H9 (cell line): ENCODE results near the gene MAD1L1. TPM values are rescaled to one million over a fixed set of nuclear protein-coding genes. Genes with fewer than 3 reads are reported as not detected.

Source experiments
- DNase-seq: peaks from one replicate; pipeline ENCODE4 v3.0.0-alpha.2; 2017
- H2AFZ ChIP-seq: one replicate; pipeline ENCODE4 v1.6.1; 2013; ENCODE audit warnings: mild to moderate bottlenecking, low read length, control low read depth, moderate library complexity
- H2AK5ac ChIP-seq: 2 replicates; pipeline ENCODE4 v1.6.1; 2013; ENCODE audit warnings: low read length, control low read depth, mixed read lengths; ENCODE audit not compliant: insufficient read length
- H2BK120ac ChIP-seq: one replicate; pipeline ENCODE4 v1.6.1; 2013; ENCODE audit warnings: low read depth, mild to moderate bottlenecking, low read length, control low read depth, inconsistent platforms; ENCODE audit not compliant: poor library complexity, severe bottlenecking
- H2BK12ac ChIP-seq: 2 replicates; pipeline ENCODE4 v1.6.1; 2013; ENCODE audit warnings: low read length, control low read depth, mixed read lengths, low read depth; ENCODE audit not compliant: insufficient read length
- H2BK15ac ChIP-seq: 2 replicates; pipeline ENCODE4 v1.6.1; 2013; ENCODE audit warnings: low read depth, low read length, control low read depth
- H2BK20ac ChIP-seq: one replicate; pipeline ENCODE4 v1.6.1; 2013; ENCODE audit warnings: low read depth, mild to moderate bottlenecking, low read length, control low read depth, inconsistent platforms; ENCODE audit not compliant: poor library complexity, severe bottlenecking
- H2BK5ac ChIP-seq: 2 replicates; pipeline ENCODE4 v1.6.1; 2013; ENCODE audit warnings: low read length, control low read depth, mixed read lengths; ENCODE audit not compliant: insufficient read length
- H3K14ac ChIP-seq: 2 replicates; pipeline ENCODE4 v1.6.1; 2013; ENCODE audit warnings: low read length, control low read depth; ENCODE audit not compliant: insufficient read depth
- H3K18ac ChIP-seq: 2 replicates; pipeline ENCODE4 v1.6.1; 2013; ENCODE audit warnings: low read depth, mild to moderate bottlenecking, mixed read lengths, low read length, control low read depth; ENCODE audit not compliant: insufficient read length
- H3K23ac ChIP-seq: 2 replicates; pipeline ENCODE4 v1.6.1; 2013; ENCODE audit warnings: low read length, control low read depth, mixed read lengths, low read depth; ENCODE audit not compliant: insufficient read length
- H3K23me2 ChIP-seq: 2 replicates; pipeline ENCODE4 v1.6.1; 2013; ENCODE audit warnings: low read depth, mild to moderate bottlenecking, mixed read lengths, low read length, control low read depth; ENCODE audit not compliant: insufficient read length, poor library complexity, severe bottlenecking
- H3K27ac ChIP-seq: 2 replicates; pipeline ENCODE4 v1.5.1; 2013; ENCODE audit warnings: low read length, control low read depth, mixed read lengths, low read depth; ENCODE audit not compliant: insufficient read length
- H3K27me3 ChIP-seq: 2 replicates; pipeline ENCODE4 v1.6.1; 2013; ENCODE audit warnings: low read length, control low read depth, inconsistent platforms; ENCODE audit not compliant: insufficient read depth
- H3K4ac ChIP-seq: 2 replicates; pipeline ENCODE4 v1.6.1; 2013; ENCODE audit warnings: low read depth, mild to moderate bottlenecking, control low read depth, inconsistent platforms, low read length, moderate library complexity
- H3K4me1 ChIP-seq: 2 replicates; pipeline ENCODE4 v1.6.1; 2013; ENCODE audit warnings: low read length, control low read depth, inconsistent platforms; ENCODE audit not compliant: insufficient read depth
- H3K4me2 ChIP-seq: 2 replicates; pipeline ENCODE4 v1.6.1; 2013; ENCODE audit warnings: low read length, control low read depth, mixed read lengths; ENCODE audit not compliant: insufficient read length, insufficient read depth
- H3K56ac ChIP-seq: 2 replicates; pipeline ENCODE4 v1.6.1; 2013; ENCODE audit warnings: low read depth, mild to moderate bottlenecking, mixed read lengths, low read length, control low read depth; ENCODE audit not compliant: insufficient read length
- H3K79me1 ChIP-seq: 2 replicates; pipeline ENCODE4 v1.6.1; 2013; ENCODE audit warnings: low read depth, mild to moderate bottlenecking, moderate library complexity, low read length, control low read depth, inconsistent platforms; ENCODE audit not compliant: insufficient read depth, poor library complexity, severe bottlenecking
- H3K79me2 ChIP-seq: 2 replicates; pipeline ENCODE4 v1.6.1; 2013; ENCODE audit warnings: low read length, control low read depth, inconsistent platforms; ENCODE audit not compliant: insufficient read depth
- H3K9ac ChIP-seq: 2 replicates; pipeline ENCODE4 v1.6.1; 2013; ENCODE audit warnings: low read length, control low read depth, mixed read lengths; ENCODE audit not compliant: insufficient read length; ENCODE audit errors: extremely low read depth
- H3K9me3 ChIP-seq: one replicate; pipeline ENCODE4 v1.6.1; 2013; ENCODE audit warnings: low read depth, low read length, inconsistent platforms; ENCODE audit not compliant: control insufficient read depth
- H3T11ph ChIP-seq: one replicate; pipeline ENCODE4 v1.6.1; 2013; ENCODE audit warnings: mild to moderate bottlenecking, low read length, control low read depth, inconsistent platforms
- H4K20me1 ChIP-seq: one replicate; pipeline ENCODE4 v1.6.1; 2013; ENCODE audit not compliant: control insufficient read depth, insufficient read length, insufficient read depth
- H4K5ac ChIP-seq: 2 replicates; pipeline ENCODE4 v1.6.1; 2013; ENCODE audit warnings: low read depth, mild to moderate bottlenecking, mixed read lengths, low read length, control low read depth; ENCODE audit not compliant: insufficient read length
- H4K8ac ChIP-seq: replicated peaks from 2 replicates; pipeline ENCODE4 v1.6.1; 2013; ENCODE audit warnings: low read length, control low read depth, mixed read lengths, low read depth; ENCODE audit not compliant: insufficient read length
- H4K91ac ChIP-seq: 2 replicates; pipeline ENCODE4 v1.6.1; 2013; ENCODE audit warnings: low read depth, mild to moderate bottlenecking, moderate library complexity, mixed read lengths, low read length, control low read depth; ENCODE audit not compliant: insufficient read length
- H3K27ac Mint-ChIP-seq, 3 experiments: 2 replicates in 2 of 3; 3 replicates in 1 of 3; pipeline ENCODE4 v1.8.0; 2020 to 2021; ENCODE audit warnings: mixed read lengths in 3 of 3, mild to moderate bottlenecking in 1 of 3, moderate library complexity in 1 of 3
- H3K27me3 Mint-ChIP-seq: 2 replicates; pipeline ENCODE4 v1.8.0; 2021; ENCODE audit warnings: low read depth, mild to moderate bottlenecking, moderate library complexity, mixed read lengths
- H3K36me3 Mint-ChIP-seq, 3 experiments: 2 replicates in 2 of 3; 3 replicates in 1 of 3; pipeline ENCODE4 v1.8.0; 2020 to 2021; ENCODE audit warnings: low read depth in 3 of 3, mixed read lengths in 3 of 3; ENCODE audit not compliant: insufficient read depth in 1 of 3
- H3K4me1 Mint-ChIP-seq, 2 experiments: 2 replicates each; pipeline ENCODE4 v1.8.0; 2020; ENCODE audit warnings: mixed read lengths in 2 of 2
- H3K4me3 Mint-ChIP-seq, 2 experiments: 2 replicates in 1 of 2; 3 replicates in 1 of 2; pipeline ENCODE4 v1.8.0; 2020 to 2021; ENCODE audit warnings: mild to moderate bottlenecking in 2 of 2, mixed read lengths in 2 of 2, moderate library complexity in 1 of 2
- H3K9me3 Mint-ChIP-seq, 2 experiments: 2 replicates in 1 of 2; 3 replicates in 1 of 2; pipeline ENCODE4 v1.8.0; 2020; ENCODE audit warnings: mild to moderate bottlenecking in 2 of 2, mixed read lengths in 2 of 2, moderate library complexity in 1 of 2
- CTCF ChIP-seq: fragments of 200-600 bp; sonication (generic); conservative IDR thresholded peaks from 3 replicates; pipeline ENCODE4 v1.8.0; 2021; ENCODE audit warnings: antibody characterized with exemption, mild to moderate bottlenecking
- WGBS: extraction: QIAGEN DNeasy Blood & Tissue Kit; methylation state at CpG from one replicate; pipeline ENCODE4 v1.1.7; 2013; ENCODE audit warnings: missing lambda C conversion rate, low lambda C conversion rate, mixed read lengths; ENCODE audit not compliant: insufficient read length; ENCODE audit errors: extremely low coverage; 5-methylcytosine and 5-hydroxymethylcytosine counted together
- total RNA-seq: library from RNA; stranded (reverse); gene quantifications from 2 replicates; pipeline ENCODE4 v1.2.1, GENCODE V29; 2021

Gene MAD1L1
- total RNA-seq, 1 experiment from 2014 or later, result 39.0 TPM

GRCh38 chr7:1819259-1819841, 413.4 kb downstream of the MAD1L1 start:
- no peak overlapping the region for H4K91ac ChIP-seq
- H3K9me3 Mint-ChIP-seq, result no peaks in the 10 kb centered on the region; a peak in 1 of 5 replicates
- no peak overlapping the region for H2AK5ac ChIP-seq
- no peaks in the 10 kb centered on the region for H3K79me1 ChIP-seq
- TF ChIP-seq CTCF, result no peak
- no peaks in the 10 kb centered on the region for H3K79me2 ChIP-seq
- no peak overlapping the region for H3K23ac ChIP-seq
- H3T11ph ChIP-seq, result no peak overlapping the region
- no peak overlapping the region for H2BK20ac ChIP-seq
- WGBS, result no CpG with 5 or more reads among the region's 26 CpGs
- no peak overlapping the region for H3K14ac ChIP-seq
- H2AFZ ChIP-seq, result no peak overlapping the region
- H3K27me3 ChIP-seq, result no peaks in the 10 kb centered on the region
- no peak overlapping the region for H2BK120ac ChIP-seq
- no peak overlapping the region for H3K27ac ChIP-seq
- H3K4me1 ChIP-seq, result no peaks in the 10 kb centered on the region
- H4K5ac ChIP-seq, result no peak overlapping the region
- no peaks in the 10 kb centered on the region for H3K36me3 Mint-ChIP-seq
- H3K4ac ChIP-seq, result no peak overlapping the region
- no peaks in the 10 kb centered on the region for H3K23me2 ChIP-seq
- H2BK15ac ChIP-seq, result no peak overlapping the region
- H3K56ac ChIP-seq, result no peak overlapping the region
- DNase-seq, result no peak
- no peak overlapping the region for H3K9ac ChIP-seq
- no peak overlapping the region for H2BK12ac ChIP-seq
- no peak overlapping the region for H4K8ac ChIP-seq
- 0 out of 7 replicates have a peak overlapping the region, but pooled peaks of 1 of the 3 experiments have one; percentile 12 for H3K27ac Mint-ChIP-seq
- peaks cover 10 to 11% of the 10 kb centered on the region in 2 experiments; a peak in 3 of 4 replicates for H3K4me1 Mint-ChIP-seq
- H3K27me3 Mint-ChIP-seq, result no peaks in the 10 kb centered on the region
- H4K20me1 ChIP-seq, result no peaks in the 10 kb centered on the region
- H3K18ac ChIP-seq, result no peak overlapping the region
- no peaks in the 10 kb centered on the region for H3K9me3 ChIP-seq
- no peak overlapping the region for H2BK5ac ChIP-seq
- H3K4me3 Mint-ChIP-seq, result no peak overlapping the region
- H3K4me2 ChIP-seq, result no peak overlapping the region
